ENCODE measurements around the gene ZNF407. TPM values are rescaled to one million over a fixed set of nuclear protein-coding genes. Genes with fewer than 3 reads are reported as not detected.
A peak's percentile ranks its signal among the peaks of the same experiment; 100 is the strongest.
"Not testable (repeated sequence)": the region's sequence is repeated elsewhere in the genome, so short reads cannot be mapped to it uniquely, and the experiment has no call there.

ZNF407 gene
- 22.9 TPM for total RNA-seq

GRCh38 chr18:74597662-74598349 lies at the start of gene ZNF407:
TSS of gene ZNF407 (plus strand) at chr18:74597870. CDS start at chr18:74631020, 33,150 bp downstream.
- ATAC-seq = peak; percentile 96
- intact Hi-C loops (cut with DNase I) = no loop called here

DNA sequence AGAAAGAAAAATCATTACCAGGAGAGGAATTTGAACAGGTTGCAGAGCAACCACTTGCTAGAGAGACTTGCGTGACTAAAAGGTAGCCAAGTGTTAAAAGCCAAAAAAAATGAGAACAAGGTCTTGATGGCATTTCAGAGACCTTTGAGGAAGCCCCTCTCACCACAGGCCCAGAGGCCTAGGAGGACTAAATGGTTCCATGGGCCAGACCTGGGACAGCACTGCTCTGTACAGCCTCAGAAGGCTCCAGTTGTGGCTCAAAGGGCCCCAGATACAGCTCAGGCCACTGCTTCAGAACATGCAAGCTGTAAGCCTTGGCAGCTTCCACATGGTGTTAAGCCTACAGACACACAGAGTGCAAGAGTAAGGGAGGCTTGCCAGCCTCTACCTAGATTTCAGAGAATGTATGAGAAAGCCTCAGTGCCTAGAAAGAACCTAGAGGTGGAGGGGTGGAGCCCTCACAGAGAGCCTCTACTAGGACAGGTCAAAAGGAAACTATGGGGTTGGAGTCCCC lies 48.0 kb upstream of the ZNF407 start:
- ATAC-seq (no peak), DNase-seq (ENCODE audit: low spot score) (no peak)
- intact Hi-C loops (cut with DNase I) = loop anchor here (5.0 to 10.0 kb wide), 2 partner anchors 197 to 355 kb away; no protein-coding TSS in a partner anchor

More at GRCh38 chr18:74597662-74598349, at the start of gene ZNF407:
- peak; percentile 93 for DNase-seq (ENCODE audit: low spot score)

GRCh38 chr18:74550886-74551285 lies 46.8 kb upstream of the ZNF407 start:
- intact Hi-C loops (cut with DNase I) = loop anchor here (5.0 kb wide), 1 partner anchor 199 kb away; no protein-coding TSS in a partner anchor
- ATAC-seq (no peak), DNase-seq (ENCODE audit: low spot score) (no peak)

GRCh38 chr18:74551452-74551851 lies 46.2 kb upstream of the ZNF407 start:
- DNase-seq (ENCODE audit: low spot score) (no peak), ATAC-seq (no peak)
- intact Hi-C loops (cut with DNase I) = loop anchor here (5.0 kb wide), 1 partner anchor 199 kb away; no protein-coding TSS in a partner anchor

- DNase-seq (ENCODE audit: low spot score) = peak; percentile 93
- intact Hi-C loops (cut with DNase I) = loop anchor here (5.0 kb wide), 1 partner anchor 200 kb away; no protein-coding TSS in a partner anchor
- peak; percentile 94 for ATAC-seq
These were observed 45.6 kb upstream of the ZNF407 start for GRCh38 chr18:74551936-74552555.

DNA sequence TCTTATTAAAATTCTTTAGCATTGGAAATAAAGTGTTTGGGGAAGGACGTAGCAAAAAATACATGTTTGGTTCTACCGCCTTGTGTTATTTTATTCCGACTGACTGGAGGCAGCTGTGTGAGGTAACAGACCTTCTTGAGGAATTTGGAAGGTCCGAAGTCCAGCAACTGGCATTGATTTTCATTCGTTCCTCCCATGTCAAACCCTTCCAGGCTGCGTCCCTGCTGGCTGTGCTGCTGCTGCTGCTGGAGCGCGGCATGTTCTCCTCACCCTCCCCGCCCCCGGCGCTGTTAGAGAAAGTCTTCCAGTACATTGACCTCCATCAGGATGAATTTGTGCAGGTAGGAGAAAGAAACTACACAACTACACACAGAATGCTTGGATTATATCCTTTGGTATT lies 41.5 kb upstream of the ZNF407 start:
- intact Hi-C loops (cut with DNase I) = no loop called here
- DNase-seq (ENCODE audit: low spot score) = no peak
- ATAC-seq = no peak

DNA sequence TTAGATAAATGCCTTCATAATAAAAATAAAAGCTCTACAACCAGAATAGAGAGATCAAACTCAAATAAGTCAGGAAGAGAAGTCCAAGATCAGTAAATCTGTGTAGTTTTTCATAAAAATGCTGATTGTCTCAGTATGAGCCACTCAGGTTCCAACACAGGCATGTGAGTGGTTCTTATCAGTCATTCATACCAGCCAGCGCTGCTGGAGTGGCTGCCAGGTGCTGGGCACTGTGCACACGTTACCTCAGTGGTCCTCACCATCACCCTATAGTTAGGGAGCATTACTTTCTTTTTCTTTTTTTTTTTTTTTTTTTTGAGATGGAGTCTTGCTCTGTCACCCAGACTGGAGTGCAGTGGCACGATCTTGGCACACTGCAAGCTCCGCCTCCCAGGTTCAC lies 39.6 kb upstream of the ZNF407 start:
- intact Hi-C loops (cut with DNase I) = no loop called here
- ATAC-seq (no peak), DNase-seq (ENCODE audit: low spot score) (no peak)

DNA sequence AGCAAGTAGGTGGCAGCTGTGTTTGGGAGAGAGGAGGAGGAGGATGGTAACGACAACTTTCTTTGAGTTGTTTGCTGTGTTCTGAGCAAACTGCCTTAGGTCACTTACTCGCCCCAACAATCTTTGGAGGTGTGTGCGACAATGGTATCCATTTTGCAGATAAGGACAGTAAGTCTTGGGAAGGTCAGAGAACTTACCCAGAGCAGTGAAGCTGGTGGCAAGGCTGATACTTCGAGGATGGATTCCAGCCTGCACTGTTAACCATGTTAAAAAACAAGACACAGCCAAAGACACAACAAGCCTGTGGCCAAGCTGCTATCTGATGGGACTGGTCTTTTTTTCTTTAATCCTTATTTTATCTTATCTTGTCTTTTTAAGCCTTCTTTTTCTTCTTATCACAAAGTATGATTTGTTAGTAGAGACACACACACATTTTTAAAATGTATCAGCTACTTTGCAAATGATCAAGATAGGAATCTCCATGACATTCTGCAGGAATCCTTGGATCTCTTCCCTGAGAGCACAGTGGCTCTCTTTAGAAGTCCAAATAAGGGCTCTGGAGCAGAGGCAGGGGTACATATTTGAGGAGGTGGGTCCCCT lies 35.4 kb upstream of the ZNF407 start:
- ATAC-seq (no peak), DNase-seq (ENCODE audit: low spot score) (no peak)
- intact Hi-C loops (cut with DNase I) = no loop called here

- DNase-seq (ENCODE audit: low spot score) (no peak), ATAC-seq (no peak)
- intact Hi-C loops (cut with DNase I) = no loop called here
These were observed 34.9 kb upstream of the ZNF407 start for GRCh38 chr18:74562775-74563174.

GRCh38 chr18:74563999-74564398 lies 33.7 kb upstream of the ZNF407 start:
- no peak for DNase-seq (ENCODE audit: low spot score)
- no peak for ATAC-seq
- intact Hi-C loops (cut with DNase I) = no loop called here

- DNase-seq (ENCODE audit: low spot score); ATAC-seq; intact Hi-C loops (cut with DNase I): not testable (repeated sequence)
These were observed 32.5 kb upstream of the ZNF407 start for GRCh38 chr18:74565164-74565563.

GRCh38 chr18:74565993-74566392 lies 31.7 kb upstream of the ZNF407 start:
- ATAC-seq; intact Hi-C loops (cut with DNase I); DNase-seq (ENCODE audit: low spot score): not testable (repeated sequence)

DNA sequence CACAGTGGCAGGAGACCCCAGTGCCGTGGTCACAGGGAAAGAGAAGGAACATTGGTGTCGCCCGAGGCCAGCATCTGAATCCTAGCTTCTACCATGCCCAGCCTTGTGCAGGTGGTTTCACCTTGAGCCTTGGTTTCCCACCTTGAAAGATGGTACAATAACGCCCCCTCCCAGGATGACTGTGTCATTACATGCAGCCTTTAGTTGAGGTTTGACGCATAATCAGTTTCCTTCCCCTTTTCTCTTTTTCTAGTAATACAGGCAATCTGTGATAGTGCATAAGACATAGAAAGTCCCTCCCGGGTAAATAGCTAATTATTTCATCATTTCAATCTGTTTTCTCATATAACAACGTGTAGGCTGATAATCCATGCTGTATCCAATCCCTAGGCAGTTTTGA lies 29.8 kb upstream of the ZNF407 start:
- intact Hi-C loops (cut with DNase I) = no loop called here
- ATAC-seq (no peak), DNase-seq (ENCODE audit: low spot score) (no peak)

DNA sequence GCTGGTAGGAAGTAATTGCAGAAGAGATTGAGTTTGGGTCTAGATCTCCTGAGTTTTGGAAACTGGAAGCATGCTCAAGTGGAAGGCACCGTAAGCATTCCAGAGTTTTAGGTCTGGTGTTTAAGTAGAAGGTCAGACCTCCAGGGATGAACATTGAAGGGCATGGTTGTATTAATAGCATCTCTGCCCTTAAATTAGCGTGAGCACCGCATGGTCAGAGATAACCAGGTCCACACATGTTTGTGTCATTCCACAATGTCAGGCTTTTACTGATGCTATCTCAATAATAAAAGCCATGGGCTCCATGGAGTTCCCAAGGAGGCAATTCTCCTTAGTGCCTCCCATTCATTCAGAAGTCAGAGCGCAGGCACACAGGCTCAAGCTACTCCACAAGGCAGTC lies 28.3 kb upstream of the ZNF407 start:
- ATAC-seq (no peak), DNase-seq (ENCODE audit: low spot score) (no peak)
- intact Hi-C loops (cut with DNase I) = no loop called here

DNA sequence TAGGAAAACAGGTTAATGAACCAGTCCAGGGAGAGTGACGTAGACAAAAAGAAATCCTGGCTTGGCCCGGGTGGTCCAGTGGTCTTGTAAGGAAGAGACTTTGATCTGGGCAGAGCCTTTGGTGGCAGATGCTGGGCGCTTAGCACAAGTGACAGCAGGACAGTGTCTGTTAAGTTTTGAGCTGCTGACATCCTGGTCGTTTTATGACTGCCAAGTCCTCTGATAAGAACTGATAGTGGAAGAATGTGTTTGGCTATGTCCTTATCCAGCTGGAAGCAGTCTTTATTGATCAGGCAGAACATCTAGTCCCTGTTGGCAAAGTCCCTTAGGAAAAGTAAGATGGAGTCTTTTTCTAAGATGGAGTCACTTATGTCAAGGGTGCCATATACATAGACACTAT lies 27.4 kb upstream of the ZNF407 start:
- ATAC-seq (no peak), DNase-seq (ENCODE audit: low spot score) (no peak)
- intact Hi-C loops (cut with DNase I) = no loop called here

DNA sequence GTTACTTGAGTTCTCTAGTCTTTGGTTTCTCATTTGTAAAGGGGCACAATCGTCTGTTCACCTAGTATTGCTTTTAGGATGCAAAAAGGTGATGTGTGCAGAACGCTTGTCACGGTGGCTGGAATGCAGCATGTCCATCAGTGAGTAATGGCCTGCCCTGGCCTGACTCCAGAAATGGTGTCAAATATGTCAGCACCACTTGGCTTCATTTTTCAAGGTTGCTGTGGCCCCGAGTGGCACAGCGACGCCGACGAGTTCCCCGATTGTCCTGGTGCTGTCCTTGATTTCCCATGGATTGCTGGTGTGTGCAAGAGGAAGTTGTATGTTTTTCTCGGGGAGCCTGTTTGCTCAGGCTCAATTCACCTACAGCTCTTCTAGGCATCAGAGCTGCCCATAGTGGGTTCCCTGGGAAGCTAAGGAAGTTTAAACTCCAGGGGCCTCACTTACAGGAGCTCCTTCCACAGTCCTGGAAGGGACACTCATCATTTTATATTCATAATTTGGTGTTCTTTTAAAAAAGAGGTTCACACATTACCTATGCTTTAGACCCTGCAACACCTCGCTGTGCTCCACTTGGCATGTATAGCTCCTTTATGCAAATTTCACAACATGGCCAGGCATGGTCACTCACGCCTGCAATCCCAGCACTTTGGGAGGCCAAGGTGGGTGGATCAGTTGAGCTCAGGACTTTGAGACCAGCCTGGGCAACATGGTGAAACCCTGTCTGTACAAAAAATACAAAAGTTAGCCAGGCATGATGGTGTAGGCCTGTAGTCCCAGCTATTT lies 25.6 kb upstream of the ZNF407 start:
- intact Hi-C loops (cut with DNase I) = no loop called here
- ATAC-seq (no peak), DNase-seq (ENCODE audit: low spot score) (no peak)

GRCh38 chr18:74573053-74573452 lies 24.6 kb upstream of the ZNF407 start:
- DNase-seq (ENCODE audit: low spot score) (no peak), ATAC-seq (no peak)
- intact Hi-C loops (cut with DNase I) = no loop called here

- no peak for DNase-seq (ENCODE audit: low spot score)
- ATAC-seq = no peak
- intact Hi-C loops (cut with DNase I) = no loop called here
These were observed 22.8 kb upstream of the ZNF407 start for GRCh38 chr18:74574916-74575315.

GRCh38 chr18:74577019-74577418 lies 20.7 kb upstream of the ZNF407 start:
- DNase-seq (ENCODE audit: low spot score) (no peak), ATAC-seq (no peak)
- intact Hi-C loops (cut with DNase I) = no loop called here
